ENCODE measurements around the gene GIMAP6. TPM values are rescaled to one million over a fixed set of nuclear protein-coding genes. Genes with fewer than 3 reads are reported as not detected.
"Not testable (repeated sequence)": the region's sequence is repeated elsewhere in the genome, so short reads cannot be mapped to it uniquely, and the experiment has no call there.

The GIMAP6 gene
- polyA plus RNA-seq, 12 donors, result 13.9 to 18.3 (median 15.3) TPM; not detected in 1

DNA sequence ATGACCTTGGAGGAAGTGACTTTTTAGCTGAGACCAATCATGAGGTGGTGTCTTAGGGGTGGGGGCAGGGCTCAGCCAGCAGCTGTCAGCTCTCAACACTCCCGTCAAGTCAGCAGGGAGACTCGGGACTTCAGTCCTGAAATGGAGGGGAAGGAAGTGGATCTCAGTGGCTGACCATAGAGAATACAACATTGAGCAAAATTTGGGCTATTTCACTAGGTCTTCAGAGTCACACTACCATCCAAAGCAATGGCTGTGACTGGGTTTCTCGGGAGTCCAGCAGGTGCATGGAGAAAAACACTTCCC, 16.8 kb upstream of the GIMAP6 start:
- DNase-seq, result no peak

- DNase-seq, result no peak
Observed at GRCh38 chr7:150648353-150649079, 16.3 kb upstream of the GIMAP6 start.

GRCh38 chr7:150645259-150646020, 13.3 kb upstream of the GIMAP6 start:
- DNase-seq, result no peak

- no peak for DNase-seq
Observed at GRCh38 chr7:150642926-150643325, 10.7 kb upstream of the GIMAP6 start.

- DNase-seq, result no peak
Observed at GRCh38 chr7:150641854-150642253, 9.7 kb upstream of the GIMAP6 start.

DNA sequence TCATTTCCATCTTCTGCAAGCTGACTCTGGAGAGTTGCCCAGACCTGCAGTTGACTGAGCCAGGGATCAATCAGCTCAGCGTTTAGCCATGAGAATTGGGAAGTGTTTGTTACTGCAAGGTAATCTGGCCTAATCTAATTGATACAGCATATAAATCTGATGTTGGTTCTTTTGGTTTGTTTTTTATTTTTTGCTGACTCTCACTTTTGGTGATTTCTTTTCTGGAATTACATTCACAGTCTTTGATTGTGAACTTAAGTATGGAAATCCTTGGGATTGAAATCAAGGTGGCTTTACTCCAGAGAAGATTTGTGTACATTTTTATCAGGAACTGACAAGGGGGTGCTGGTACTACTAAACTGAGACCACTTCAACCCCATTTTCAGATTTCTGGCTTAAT, 1.7 kb upstream of the GIMAP6 start:
- no peak for DNase-seq

- no peak for DNase-seq
Observed at GRCh38 chr7:150631084-150631826, 930 bp downstream of the GIMAP6 start.

DNA sequence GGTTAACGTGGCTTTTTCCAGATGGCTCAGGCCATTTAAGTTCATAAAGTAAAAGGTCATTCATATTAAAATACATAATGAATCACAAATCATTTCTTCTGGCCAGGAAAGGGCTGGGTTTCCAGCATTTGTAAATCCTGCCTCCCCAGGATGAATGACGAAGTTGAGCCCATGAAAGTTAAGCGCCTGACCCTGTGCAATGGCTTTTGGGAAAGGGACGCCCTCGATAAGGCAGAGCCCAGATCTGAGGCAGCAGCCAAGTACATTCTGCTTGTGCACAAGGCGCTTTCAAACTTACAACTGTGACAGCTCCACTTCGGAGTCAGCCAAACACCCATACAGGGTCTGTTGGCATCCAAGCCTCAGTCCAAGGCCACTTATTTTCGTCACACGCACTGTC, 2.8 kb downstream of the GIMAP6 start:
- no peak for DNase-seq

DNA sequence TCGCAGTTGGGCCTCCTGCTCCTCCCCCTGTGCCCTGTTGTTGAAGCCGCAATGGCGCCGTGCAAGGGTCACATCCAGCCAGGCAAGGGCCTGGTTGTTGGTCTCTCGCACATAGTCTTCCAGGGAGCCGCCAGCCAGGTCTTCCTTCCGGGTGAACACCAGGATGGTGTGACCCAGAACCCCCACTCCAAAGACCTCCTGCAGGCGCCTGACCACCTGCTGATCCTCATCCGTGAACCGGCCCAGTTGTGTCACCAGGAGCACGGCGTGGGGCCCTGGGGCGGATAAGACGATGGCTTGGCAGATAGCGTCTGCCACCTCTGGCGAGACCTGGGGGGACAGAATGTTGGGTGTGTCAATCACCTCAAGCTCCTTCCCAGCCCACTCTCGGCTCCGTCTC, 4.2 kb downstream of the GIMAP6 start:
- DNase-seq, result no peak

DNA sequence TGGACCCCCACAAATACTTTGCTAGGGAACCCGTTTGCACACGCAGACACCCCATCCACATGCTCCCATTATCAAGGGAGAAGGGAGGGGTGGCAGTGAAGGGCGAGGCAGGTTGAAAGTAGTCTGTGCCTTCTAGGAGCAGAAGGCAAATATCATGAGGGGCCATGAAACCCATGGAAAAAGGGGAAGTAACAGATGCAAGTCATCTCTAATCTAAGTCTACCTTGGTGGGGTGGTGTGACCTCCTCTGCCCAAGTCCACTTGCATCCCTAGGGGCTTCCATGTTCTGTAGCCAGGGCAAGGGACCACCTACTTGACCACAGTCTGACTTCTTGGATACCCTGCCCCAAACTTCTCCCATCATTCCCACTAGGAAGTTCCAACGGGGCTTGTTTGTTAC, 5.5 kb downstream of the GIMAP6 start:
- DNase-seq, result no peak

DNA sequence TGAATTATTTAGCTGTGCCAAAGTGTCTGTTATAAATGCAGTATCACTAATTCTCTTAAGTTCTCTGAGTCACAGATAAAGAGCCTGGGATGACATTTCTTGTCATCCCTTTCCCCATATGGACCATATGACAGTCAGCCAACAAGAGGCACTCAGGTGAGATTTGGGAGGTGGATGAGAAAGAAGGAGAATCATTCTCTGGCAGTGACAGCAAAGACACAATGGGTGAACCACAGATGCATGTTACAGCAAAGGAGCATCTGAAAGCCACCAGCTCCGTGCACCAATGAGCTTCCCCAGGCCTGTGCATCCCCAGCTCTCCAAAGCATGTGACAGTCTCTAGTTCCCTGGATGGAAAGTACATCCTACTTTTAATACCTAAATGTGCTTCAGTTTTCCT, 10.8 kb downstream of the GIMAP6 start:
- no peak for DNase-seq

DNA sequence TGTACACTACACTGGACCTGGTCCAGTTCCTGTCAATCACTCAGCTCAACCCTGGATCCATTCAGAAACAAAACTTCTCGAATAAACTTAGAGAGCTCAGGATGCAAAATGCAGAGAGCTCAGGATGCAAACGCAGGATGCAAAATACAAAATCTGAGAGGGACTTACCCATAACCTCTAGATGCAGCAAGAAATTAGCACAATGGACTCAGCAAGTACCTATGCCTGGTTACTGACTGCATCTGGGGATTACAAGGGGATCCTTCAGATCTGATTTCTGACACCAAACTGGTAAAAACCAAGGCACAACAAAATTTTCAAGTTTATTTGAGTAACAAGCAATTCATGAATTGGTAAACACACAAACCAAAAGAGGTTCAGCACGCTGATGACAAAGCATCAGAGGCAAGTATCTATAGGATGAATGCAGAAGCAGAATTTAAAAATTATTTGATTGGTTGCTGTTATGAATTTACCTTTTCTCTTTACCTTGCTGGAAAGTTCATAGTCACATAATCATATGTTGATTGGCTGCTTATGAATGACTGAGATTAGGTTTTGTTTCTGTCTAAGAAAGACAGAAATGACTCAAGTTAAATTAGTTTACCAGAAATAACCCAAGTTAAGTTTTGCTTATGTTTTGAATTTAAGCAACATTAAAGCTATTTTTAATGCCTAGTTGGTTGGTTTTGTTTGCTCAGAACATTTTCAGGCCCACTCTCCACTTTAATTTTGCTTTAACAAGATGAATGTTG, 11.4 kb downstream of the GIMAP6 start:
- no peak for DNase-seq

GRCh38 chr7:150620061-150620460, 12.1 kb downstream of the GIMAP6 start:
- DNase-seq, result no peak

- not testable (repeated sequence) for DNase-seq
Observed at GRCh38 chr7:150615221-150615755, 16.9 kb downstream of the GIMAP6 start.

DNA sequence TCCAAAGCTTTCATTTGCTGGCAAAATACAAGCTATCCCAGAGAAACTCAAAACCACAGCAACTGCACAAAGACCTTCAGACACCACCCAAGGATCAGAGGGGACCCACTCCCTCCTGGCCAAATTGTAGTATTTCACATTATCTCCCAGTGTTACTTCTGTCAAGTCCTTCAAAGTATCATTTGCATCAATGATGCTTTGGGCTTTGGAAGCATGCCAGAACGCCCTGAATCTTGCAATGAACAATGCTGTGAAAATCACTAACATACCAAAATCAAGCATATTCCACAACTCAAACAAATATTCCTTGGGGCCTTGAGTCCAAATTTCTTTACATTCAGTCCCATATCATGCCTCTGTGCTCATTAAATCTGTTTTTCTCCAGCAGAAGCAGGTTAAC, 17.8 kb downstream of the GIMAP6 start:
- not testable (repeated sequence) for DNase-seq

DNA sequence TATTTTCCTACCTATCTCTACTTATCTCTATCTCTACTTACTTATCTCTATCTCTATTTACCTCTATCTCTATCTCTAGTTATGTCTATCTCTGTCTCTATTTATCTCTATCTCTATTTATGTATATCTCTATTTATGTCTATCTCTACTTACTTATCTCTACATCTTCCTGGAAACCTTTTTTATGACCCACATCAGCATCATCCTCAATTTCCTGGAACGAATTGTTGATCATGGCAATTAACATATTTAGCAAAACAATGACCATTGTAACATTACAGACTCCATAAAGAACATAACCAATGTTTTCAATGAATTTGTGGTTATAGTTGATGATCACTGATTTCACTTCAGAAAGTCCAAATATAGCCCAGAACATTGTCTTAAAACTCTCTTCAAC, 18.3 kb downstream of the GIMAP6 start:
- DNase-seq, result no peak

GRCh38 chr7:150612925-150613324, 19.3 kb downstream of the GIMAP6 start:
- no peak for DNase-seq

- DNase-seq, result no peak
Observed at GRCh38 chr7:150610233-150610632, 22.0 kb downstream of the GIMAP6 start.

GRCh38 chr7:150603600-150603999, 28.6 kb downstream of the GIMAP6 start:
- DNase-seq, result not testable (repeated sequence)

DNA sequence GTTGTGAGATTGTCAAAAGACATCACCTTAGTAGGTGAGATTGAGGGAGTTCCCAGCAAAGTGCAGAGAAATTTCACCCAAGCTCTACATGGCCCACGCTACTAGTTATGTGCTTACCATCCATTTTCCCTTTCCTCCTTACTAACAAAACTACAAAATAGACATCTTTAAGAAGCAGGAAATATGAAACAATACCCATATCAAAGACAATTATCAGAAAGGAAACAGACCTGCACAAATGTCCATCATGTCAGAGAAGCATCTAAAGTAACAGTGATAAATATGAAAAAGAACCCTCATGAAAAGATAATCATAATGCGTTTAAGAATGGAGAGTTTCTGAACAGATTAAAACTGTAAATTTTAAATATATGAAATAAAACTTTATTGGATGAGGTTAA, 36.8 kb downstream of the GIMAP6 start:
- DNase-seq, result no peak

DNA sequence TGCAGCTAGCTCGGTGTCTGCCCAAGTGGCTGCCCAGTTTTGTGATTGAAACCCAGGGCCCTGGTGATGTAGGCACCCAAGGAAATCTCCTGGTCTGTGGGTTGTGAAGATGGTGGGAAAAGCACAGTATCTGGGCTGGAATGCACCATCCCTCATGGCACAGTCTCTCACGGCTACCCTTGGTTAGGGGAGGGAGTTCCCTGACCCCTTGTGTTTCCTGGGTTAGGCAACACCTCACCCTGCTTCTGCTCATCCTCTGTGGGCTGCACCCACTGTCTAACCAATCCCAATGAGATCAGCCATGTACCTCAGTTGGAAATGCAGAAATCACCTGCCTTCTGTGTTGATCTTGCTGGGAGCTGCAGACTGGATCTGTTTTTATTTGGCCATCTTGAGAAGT, 37.4 kb downstream of the GIMAP6 start:
- DNase-seq, result no peak

DNA sequence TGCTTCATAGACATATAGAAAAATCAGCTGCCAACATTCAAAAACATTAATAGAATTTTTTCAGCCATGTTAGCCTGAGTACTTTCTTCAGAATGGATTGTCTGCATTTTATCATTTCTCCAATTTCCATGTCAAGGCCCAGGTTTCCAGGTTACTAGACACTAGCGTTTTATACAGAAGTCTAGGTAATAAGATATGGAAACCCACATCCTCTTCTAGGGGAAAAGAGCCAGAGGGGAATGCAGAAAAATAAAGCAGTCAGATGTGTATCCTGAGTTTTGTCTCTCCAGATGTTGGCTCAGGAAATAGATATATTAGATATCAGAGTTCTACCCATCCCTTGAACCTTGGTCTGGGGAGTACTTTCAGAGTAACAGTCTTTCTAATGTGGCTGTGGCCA, 44.6 kb downstream of the GIMAP6 start:
- no peak for DNase-seq
